ENCODE results near the gene FGF5.

DNA sequence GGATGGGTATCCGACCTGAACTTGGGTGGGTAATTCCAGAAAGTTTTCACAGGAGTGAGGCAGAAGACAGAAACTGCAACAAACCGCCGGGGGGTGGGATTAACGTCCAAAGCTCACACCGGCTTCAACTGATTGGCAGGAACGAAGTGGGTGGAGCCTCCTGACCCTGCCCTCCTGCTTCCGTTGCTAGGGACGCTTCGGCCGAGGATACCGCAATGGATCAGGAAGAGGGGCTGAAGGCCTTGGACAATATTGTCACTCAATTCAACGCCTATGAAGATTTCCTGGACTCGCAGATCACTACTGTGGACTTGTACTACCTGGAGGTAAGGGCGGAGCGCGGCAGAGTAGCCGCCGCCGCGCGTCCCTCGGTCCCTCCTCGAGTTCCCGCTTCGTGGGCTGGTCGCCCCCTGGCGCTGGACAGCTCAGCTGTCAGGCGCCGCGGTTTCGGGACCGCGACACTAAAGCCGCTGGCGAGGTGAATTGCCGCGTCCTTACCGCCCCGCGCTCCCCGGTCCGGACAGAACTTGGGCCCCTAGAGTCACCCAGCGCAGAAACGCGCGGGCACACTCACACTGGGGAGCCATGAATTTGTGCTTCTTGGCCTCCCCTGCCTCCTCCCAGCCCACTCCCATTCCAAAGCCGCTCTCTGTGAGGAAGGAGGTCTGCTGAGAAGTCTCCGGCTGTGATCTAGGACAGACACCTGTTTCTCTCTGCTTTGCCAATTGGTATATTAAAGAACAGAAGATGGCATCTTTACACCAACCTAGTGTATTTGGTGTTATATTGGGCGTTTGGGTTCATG lies 69.3 kb downstream of the FGF5 start, which contains the start of gene CFAP299:
- TF ChIP-seq TARDBP (IDR thresholded peaks at IDR 0.05) (no peak), CTBP1 (IDR thresholded peaks at IDR 0.05; ENCODE audit: borderline replicate concordance) (no peak), NFRKB (IDR thresholded peaks at IDR 0.05) (no peak), HDGF (IDR thresholded peaks at IDR 0.05; ENCODE audit: borderline replicate concordance) (no peak), SP1 (IDR thresholded peaks at IDR 0.05) (no peak), FOXM1 (IDR thresholded peaks at IDR 0.05; ENCODE audit: borderline replicate concordance) (no peak), ELF4 (IDR thresholded peaks at IDR 0.05) (no peak), L3MBTL2 (conservative IDR thresholded peaks at IDR 0.05) (0 out of 2 replicates have a peak, but pooled peaks have one; percentile 47), ZNF384 (IDR thresholded peaks at IDR 0.05) (no peak), BHLHE40 (IDR thresholded peaks at IDR 0.05; ENCODE audit: borderline replicate concordance) (no peak)
